HG02943 (cell line): ENCODE data around the gene PIP5K1B.
"Not testable (repeated sequence)": the region's sequence is repeated elsewhere in the genome, so short reads cannot be mapped to it uniquely, and the experiment has no call there.

Experiments used
- ATAC-seq: cut with Tn5 transposase; IDR thresholded peaks from one replicate; pipeline ENCODE4 v1.9.1; 2021; ENCODE audit warnings: mild to moderate bottlenecking, low read depth, moderate library complexity; ENCODE audit not compliant: unreplicated experiment

The PIP5K1B gene

GRCh38 chr9:68974431-68974830 is 269.4 kb downstream of the PIP5K1B start:
- peak; percentile 70 for ATAC-seq

- no peak for ATAC-seq
These were observed 269.9 kb downstream of the PIP5K1B start for GRCh38 chr9:68974901-68975300.

GRCh38 chr9:68975365-68976043 is 270.5 kb downstream of the PIP5K1B start:
- ATAC-seq = no peak

GRCh38 chr9:68978066-68978465 is 273.0 kb downstream of the PIP5K1B start:
- no peak for ATAC-seq

GRCh38 chr9:68978501-68978900 is 273.5 kb downstream of the PIP5K1B start:
- ATAC-seq = no peak

GRCh38 chr9:68979538-68980314 is 274.7 kb downstream of the PIP5K1B start:
- no peak for ATAC-seq

GRCh38 chr9:68980341-68980914 is 275.4 kb downstream of the PIP5K1B start:
- no peak for ATAC-seq

GRCh38 chr9:68981789-68982188 is 276.7 kb downstream of the PIP5K1B start:
- no peak for ATAC-seq

- ATAC-seq = no peak
These were observed 278.0 kb downstream of the PIP5K1B start for GRCh38 chr9:68983008-68983411.

- ATAC-seq = no peak
These were observed 278.7 kb downstream of the PIP5K1B start for GRCh38 chr9:68983522-68984424.

GRCh38 chr9:68986949-68987348 is 281.9 kb downstream of the PIP5K1B start:
- ATAC-seq = not testable (repeated sequence)

GRCh38 chr9:68991457-68991856 is 286.4 kb downstream of the PIP5K1B start:
- no peak for ATAC-seq

- no peak for ATAC-seq
These were observed 290.7 kb downstream of the PIP5K1B start for GRCh38 chr9:68995776-68996175.

- ATAC-seq = no peak
These were observed 291.4 kb downstream of the PIP5K1B start for GRCh38 chr9:68996462-68996861.

- ATAC-seq = no peak
These were observed 292.6 kb downstream of the PIP5K1B start for GRCh38 chr9:68997666-68998065.

GRCh38 chr9:68998385-68998784 is 293.3 kb downstream of the PIP5K1B start:
- no peak for ATAC-seq

- no peak for ATAC-seq
These were observed 293.8 kb downstream of the PIP5K1B start for GRCh38 chr9:68998812-68999211.

- no peak for ATAC-seq
These were observed 294.5 kb downstream of the PIP5K1B start for GRCh38 chr9:68999393-69000105.

- ATAC-seq = no peak
These were observed 296.9 kb downstream of the PIP5K1B start for GRCh38 chr9:69001921-69002320.

GRCh38 chr9:69003051-69003450 is 298.0 kb downstream of the PIP5K1B start:
- ATAC-seq = no peak
